Testis (tissue), 2 donors: ENCODE measurements around the gene GALNT9.

Source experiments
- POLR2A ChIP-seq: fragments of 450-650 bp; IDR thresholded peaks from one replicate; pipeline ENCODE4 v1.6.1; 2017; ENCODE audit warnings: antibody characterized with exemption, mild to moderate bottlenecking, moderate library complexity
- TF ChIP-seq, protein P1 (sequence below), 3 experiments: fragments of 450-650 bp in 2 of 3; fragments of 200-600 bp in 1 of 3; sonication (generic) in 1 of 3; IDR thresholded peaks; one replicate each; pipeline ENCODE4 v1.5.1; 2016 to 2019; ENCODE audit warnings: antibody characterized with exemption in 3 of 3, mild to moderate bottlenecking in 2 of 3, moderate library complexity in 1 of 3

DNA sequence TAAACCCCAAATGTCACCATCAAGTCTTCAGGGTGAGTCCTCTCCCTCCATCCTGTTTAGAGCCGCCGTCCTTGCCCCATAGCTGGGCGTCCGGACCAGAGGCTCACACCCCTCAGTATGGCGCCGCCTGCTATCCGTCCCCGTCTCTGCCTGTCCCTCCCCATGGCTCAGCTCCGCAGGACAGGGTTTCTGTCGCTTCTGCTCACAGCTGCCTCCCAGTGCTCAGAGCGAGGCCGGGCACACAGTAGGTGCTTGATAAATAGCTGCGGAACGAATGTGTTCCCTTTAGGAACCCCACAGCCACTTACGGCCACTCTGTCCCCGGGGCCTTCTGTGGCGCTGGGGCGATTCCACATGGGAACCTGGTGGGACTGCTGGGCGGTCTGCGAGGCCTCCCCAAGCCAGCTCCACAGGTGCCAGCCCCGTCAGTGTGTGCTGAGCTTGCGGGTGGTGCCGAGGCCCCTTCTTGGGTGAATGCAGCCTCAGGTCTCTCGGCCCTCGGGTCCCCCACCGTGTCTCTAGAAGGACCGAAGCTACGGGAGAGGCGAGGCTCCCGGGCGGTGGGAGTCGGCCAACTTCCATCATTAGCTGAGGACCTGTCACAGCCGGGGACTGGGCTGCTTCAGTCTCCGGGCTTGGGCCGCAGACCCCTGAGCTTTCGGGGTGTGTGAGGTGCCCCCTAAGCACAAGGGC is 122.2 kb downstream of the GALNT9 start:
- TF ChIP-seq, protein P1, sequence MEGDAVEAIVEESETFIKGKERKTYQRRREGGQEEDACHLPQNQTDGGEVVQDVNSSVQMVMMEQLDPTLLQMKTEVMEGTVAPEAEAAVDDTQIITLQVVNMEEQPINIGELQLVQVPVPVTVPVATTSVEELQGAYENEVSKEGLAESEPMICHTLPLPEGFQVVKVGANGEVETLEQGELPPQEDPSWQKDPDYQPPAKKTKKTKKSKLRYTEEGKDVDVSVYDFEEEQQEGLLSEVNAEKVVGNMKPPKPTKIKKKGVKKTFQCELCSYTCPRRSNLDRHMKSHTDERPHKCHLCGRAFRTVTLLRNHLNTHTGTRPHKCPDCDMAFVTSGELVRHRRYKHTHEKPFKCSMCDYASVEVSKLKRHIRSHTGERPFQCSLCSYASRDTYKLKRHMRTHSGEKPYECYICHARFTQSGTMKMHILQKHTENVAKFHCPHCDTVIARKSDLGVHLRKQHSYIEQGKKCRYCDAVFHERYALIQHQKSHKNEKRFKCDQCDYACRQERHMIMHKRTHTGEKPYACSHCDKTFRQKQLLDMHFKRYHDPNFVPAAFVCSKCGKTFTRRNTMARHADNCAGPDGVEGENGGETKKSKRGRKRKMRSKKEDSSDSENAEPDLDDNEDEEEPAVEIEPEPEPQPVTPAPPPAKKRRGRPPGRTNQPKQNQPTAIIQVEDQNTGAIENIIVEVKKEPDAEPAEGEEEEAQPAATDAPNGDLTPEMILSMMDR (IDR thresholded peaks at IDR 0.05) = no peak
- no peak for TF ChIP-seq POLR2A
